Activated CD8-positive, alpha-beta memory T cell treated with anti-CD3 and anti-CD28 coated beads, Interleukin-2, amount 50 U/mL, for 1 hour (primary cell): ENCODE measurements around the gene ELF2.
"Not testable (repeated sequence)": the region's sequence is repeated elsewhere in the genome, so short reads cannot be mapped to it uniquely, and the experiment has no call there.

Experiments
- DNase-seq: peaks from one replicate; pipeline ENCODE4 v3.0.0-alpha.2; 2020; ENCODE audit errors: extremely low read depth

ELF2 gene

GRCh38 chr4:139177049-139177868, at the start of gene ELF2:
ELF2 (minus strand) TSS chr4:139177218; CDS start chr4:139137701, 39,517 bp downstream.
- DNase-seq, result peak; percentile 50

- DNase-seq, result no peak
Measured at GRCh38 chr4:139223682-139224317, 46.8 kb upstream of the ELF2 start.

DNA sequence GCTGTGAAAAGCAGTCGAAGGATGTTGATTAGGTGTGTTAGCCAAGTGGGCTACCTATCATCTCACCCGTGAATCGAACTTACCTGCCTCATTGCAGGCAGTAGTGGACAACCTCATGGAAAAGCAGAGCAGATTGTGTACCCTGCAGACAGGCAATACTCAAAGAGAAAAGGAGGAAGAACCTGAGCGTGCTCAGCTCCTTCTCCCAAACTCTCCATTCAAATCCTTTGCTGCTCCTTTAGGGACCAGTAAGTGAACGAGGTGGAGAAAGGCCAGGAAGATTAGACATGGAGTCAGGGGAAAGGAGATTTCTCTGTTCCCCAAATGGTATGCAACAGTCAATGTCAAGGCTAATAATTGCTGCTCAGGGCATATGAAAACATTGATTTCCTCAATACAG, 45.2 kb upstream of the ELF2 start:
- DNase-seq, result no peak

DNA sequence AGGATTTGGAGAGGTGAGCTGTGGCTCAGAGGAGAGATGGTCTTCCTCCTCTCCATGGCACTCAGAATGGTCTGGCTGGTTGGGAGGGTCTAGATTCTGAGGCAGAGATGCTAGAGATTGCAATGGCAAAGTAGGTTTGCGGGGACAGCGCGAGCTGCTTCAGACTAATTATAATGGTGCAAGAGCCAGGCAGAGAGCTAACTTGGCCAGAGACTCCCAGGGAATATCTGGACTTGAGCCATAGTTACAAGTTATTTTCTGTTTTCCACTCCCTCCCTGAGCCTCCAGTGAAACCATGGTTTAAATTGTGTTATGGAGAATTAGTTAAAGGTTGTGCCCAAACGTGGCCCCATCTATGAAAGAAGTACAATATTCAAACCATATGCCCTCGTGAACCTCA, 44.7 kb upstream of the ELF2 start:
- DNase-seq, result no peak

DNA sequence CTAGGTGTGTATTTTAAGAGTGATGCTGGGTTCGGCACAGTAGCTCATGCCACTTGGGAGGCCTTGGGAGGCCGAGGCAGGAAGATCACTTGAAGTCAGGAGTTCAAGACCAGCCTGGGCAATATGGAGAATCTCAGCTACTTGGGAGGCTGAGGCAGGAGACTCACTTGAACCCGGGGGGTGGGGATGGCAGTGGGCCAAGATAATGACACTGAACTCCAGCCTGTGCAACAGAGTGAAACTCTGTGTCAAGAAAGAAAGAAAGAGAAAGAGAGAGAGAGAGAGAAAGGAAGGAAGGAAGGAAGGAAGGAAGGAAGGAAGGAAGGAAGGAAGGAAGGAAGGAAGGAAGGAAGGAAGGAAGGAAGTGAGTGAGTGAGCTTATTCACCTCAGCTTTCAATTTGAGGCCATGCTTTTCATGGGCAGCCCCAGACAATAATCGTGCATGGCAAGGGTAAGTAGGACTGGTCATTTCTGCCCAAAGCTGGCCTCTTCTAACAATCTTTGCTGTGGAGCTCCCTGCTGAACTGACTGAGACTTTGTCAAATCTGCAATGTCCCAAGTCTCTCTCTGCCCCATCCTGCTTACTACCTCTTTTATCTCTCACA, 42.5 kb upstream of the ELF2 start:
- no peak for DNase-seq

DNA sequence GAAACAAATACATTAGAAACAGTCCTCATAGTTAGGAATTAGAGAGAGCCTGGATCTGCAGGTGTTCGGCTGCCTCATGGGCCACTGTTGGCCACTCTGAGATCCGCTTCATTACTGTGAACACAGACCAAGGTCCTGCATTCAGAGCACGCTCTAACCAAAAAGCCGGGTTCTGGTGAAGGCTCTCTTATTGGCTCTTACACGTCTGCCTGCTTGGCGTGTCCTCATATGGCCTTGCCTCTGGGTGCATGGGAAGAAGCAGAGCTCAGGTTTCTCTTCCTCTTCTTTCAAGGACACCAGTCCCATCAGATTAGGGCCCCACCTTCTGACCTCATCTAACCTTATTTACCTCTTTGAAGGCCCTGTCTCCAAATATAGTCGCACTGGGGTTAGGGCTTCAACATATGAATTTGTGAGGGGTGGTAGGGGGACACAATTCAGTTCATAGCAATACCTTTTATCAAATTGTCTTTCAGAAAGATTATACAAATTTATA, 37.1 kb upstream of the ELF2 start:
- DNase-seq, result no peak

DNA sequence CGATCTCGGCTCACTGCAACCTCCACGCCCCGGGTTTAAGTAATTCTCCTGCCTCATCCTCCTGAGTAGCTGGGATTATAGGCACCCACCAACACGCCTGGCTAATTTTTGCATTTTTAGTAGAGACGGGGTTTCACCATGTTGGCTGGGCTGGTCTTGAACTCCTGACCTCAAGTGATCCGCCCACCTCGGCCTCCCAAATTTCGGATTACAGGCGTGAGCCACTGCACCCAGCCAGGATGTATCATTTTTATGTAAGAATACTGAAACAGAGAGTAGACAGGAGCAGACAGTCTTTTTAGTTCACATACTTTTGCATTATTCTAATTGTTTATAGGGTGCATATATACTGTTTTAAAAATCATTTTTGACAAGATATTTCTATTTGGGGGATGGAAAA, 36.6 kb upstream of the ELF2 start:
- not testable (repeated sequence) for DNase-seq

DNA sequence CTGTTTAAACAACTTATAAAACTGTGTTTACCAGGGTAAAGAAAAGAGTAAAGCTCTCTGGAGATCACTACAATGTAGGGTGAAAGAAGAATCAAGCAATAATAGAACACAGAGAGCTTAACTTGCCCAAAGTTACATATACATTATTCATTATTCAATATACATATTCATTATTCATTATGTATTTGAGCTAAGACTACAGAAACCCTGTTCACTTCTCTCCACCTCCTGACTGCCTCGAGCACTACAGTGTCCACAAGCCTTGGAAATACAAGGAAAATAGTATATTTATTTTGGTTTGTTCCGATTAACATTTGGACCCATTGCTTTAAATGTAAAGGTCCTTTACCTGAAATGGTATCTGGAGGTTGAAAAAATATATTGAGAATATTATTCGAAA, 35.9 kb upstream of the ELF2 start:
- no peak for DNase-seq

DNA sequence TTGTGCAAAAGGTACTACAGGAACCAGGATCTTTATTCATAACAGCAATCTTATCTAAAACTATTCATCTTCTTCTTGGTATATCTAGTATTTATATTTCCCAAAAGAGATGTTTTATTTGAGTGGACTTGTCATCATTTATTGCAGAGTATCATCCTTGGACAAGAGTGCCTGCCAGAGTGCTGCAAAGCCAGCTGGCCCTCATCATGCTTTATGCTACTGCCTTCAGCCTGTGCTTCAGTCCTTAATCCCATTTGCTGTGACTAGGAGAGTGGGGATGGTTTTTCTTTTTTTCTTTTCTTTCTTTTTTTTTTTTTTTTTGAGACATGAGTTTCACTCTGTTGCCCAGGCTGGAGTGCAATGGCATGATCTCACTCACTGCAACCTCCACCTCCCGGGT, 33.5 kb upstream of the ELF2 start:
- DNase-seq, result no peak

- DNase-seq, result no peak
Measured at GRCh38 chr4:139209470-139210063, 32.5 kb upstream of the ELF2 start.

DNA sequence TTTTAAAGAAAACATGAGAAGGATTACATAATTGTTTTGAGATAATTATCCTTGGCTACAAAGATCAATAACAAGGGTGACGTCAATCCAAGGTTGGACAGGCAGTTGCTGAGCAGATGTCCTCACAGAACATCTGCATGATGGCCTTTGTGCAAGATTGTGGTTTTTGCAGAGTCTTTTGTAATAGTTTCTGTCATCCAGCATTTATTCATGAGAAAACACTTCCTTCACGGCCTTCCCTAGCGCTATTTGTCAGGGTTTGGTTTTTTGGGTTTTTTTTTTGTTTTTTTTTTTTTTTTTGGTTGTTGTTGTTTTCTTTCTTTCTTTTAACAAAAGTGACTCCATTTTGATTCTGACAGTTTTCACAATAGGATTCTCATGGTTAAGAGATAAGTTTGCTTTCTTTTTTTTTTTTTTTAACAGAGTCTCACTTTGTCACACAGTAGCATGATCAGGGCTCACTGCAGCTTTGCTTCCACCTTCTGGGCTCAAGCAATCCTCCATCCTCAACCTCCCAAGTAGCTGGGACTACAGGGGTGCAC, 31.5 kb upstream of the ELF2 start:
- DNase-seq, result no peak

DNA sequence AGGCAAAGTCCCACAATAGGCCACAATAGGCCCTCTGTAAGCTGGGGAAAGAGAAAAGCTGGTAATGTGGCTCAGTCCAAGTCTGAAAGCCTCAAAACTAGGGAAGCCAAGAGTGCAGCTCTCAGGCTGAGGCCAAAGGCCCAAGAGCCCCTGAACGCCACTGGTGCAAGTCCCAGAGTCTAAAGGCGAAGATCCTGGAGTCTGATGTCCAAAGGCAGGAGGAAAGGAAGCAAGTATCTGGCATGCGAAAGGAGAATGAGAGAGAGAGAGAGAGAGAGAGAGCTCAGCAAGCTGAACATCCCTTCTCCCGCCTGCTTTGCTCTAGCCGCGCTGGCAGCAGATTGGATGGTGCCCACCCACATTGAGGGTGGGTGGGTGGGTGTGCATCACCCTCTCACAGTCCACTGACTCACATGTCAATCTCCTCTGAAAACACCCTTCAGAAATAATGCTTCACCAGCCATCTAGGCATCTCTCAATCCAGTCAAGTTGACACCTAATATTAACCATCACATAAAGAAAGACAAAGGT, 30.9 kb upstream of the ELF2 start:
- DNase-seq, result no peak

- DNase-seq, result no peak
Measured at GRCh38 chr4:139207247-139207646, 30.2 kb upstream of the ELF2 start.

- DNase-seq, result no peak
Measured at GRCh38 chr4:139202991-139203390, 26.0 kb upstream of the ELF2 start.

- no peak for DNase-seq
Measured at GRCh38 chr4:139200506-139200905, 23.5 kb upstream of the ELF2 start.

- DNase-seq, result no peak
Measured at GRCh38 chr4:139200102-139200501, 23.1 kb upstream of the ELF2 start.

- not testable (repeated sequence) for DNase-seq
Measured at GRCh38 chr4:139197214-139197613, 20.2 kb upstream of the ELF2 start.

GRCh38 chr4:139196462-139196861, 19.4 kb upstream of the ELF2 start:
- no peak for DNase-seq

DNA sequence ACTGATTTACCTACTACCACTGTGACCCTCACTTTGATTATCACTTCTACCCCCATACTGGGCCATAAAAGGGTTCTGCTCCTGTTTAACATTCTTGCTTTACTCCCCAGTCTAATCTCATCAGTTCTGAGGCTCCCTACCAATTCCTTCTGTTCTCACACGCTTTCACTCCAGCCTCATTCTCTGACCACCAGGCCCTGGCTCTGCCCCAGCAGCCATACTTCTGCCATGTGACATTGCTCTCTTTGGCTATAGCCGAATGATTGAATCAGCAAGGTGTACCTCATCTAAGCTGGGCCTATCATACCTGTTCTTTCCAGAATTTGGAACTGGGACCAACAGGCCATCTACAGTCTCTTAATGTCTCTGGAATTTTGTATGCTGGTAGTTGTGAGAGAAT, 14.4 kb upstream of the ELF2 start:
- no peak for DNase-seq

DNA sequence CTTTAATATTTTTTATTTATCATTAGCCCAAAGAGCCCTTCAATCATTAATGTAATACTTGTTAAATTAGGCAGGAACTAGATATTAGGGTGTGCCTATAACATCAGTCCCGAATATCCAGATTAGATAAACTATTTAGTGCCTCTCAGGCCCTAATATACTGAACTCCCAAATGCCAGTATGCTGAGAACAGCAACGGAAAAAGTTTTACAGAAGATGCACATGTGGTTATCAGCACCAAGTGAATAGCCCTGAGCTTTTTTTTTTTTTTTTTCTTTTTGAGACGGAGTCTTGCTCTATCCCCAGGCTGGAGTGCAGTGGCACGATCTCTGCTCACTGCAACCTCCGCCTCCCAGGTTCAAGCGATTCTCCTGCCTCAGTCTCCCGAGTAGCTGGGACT, 13.0 kb upstream of the ELF2 start:
- DNase-seq, result no peak

- DNase-seq, result no peak
Measured at GRCh38 chr4:139189417-139189749, 12.4 kb upstream of the ELF2 start.
